ENCODE data around the gene TPCN2.

GRCh38 chr11:69170704-69171103 is 122.0 kb downstream of the TPCN2 start:
- no peak for TF ChIP-seq POLR2AphosphoS5 (IDR thresholded peaks at IDR 0.05)
- TF ChIP-seq, protein P1, sequence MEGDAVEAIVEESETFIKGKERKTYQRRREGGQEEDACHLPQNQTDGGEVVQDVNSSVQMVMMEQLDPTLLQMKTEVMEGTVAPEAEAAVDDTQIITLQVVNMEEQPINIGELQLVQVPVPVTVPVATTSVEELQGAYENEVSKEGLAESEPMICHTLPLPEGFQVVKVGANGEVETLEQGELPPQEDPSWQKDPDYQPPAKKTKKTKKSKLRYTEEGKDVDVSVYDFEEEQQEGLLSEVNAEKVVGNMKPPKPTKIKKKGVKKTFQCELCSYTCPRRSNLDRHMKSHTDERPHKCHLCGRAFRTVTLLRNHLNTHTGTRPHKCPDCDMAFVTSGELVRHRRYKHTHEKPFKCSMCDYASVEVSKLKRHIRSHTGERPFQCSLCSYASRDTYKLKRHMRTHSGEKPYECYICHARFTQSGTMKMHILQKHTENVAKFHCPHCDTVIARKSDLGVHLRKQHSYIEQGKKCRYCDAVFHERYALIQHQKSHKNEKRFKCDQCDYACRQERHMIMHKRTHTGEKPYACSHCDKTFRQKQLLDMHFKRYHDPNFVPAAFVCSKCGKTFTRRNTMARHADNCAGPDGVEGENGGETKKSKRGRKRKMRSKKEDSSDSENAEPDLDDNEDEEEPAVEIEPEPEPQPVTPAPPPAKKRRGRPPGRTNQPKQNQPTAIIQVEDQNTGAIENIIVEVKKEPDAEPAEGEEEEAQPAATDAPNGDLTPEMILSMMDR (IDR thresholded peaks at IDR 0.05) = no peak
